GM12892 (cell line): Measurements from ENCODE around the gene RAP1GAP2.

ENCODE experiments used
- POLR2A ChIP-seq: IDR thresholded peaks from 2 replicates; pipeline ENCODE4 v1.6.1; 2011; ENCODE audit warnings: low read depth, low read length, control low read depth
- POLR2AphosphoS5 ChIP-seq: IDR thresholded peaks from 2 replicates; pipeline ENCODE4 v1.6.1; 2011; ENCODE audit warnings: low read depth, low read length, control low read depth

DNA sequence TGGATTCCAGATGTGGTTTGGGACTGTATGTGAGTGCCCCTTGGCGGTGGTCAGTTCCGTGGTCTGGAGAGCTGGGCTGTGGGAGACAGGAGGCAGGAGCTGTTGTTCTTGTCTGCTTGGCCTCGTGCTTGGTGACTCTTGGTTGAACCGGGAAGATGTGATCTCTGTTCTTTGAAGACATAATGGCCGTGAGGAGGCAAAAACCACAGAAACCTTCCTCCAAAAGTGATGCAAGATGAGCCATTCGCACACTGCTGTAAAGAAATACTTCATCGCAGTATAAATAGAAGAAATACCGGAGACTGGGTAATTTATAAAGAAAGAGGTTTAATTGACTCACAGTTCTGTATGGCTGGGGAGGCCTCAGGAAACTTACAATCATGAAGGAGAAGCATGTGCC, 128.8 kb downstream of the RAP1GAP2 start:
- no peak for TF ChIP-seq POLR2A
- no peak for TF ChIP-seq POLR2AphosphoS5
